Hair follicle dermal papilla cell (primary cell): Measurements from ENCODE around the gene OTOP1. TPM values are rescaled to one million over a fixed set of nuclear protein-coding genes. Genes with fewer than 3 reads are reported as not detected.

ENCODE experiments used
- total RNA-seq: library from RNA; depleted of rRNA; stranded (reverse); fragments of >200 nt; gene quantifications from 2 replicates; pipeline ENCODE4 v1.2.3, GENCODE V29; 2012

Gene OTOP1, protein sequence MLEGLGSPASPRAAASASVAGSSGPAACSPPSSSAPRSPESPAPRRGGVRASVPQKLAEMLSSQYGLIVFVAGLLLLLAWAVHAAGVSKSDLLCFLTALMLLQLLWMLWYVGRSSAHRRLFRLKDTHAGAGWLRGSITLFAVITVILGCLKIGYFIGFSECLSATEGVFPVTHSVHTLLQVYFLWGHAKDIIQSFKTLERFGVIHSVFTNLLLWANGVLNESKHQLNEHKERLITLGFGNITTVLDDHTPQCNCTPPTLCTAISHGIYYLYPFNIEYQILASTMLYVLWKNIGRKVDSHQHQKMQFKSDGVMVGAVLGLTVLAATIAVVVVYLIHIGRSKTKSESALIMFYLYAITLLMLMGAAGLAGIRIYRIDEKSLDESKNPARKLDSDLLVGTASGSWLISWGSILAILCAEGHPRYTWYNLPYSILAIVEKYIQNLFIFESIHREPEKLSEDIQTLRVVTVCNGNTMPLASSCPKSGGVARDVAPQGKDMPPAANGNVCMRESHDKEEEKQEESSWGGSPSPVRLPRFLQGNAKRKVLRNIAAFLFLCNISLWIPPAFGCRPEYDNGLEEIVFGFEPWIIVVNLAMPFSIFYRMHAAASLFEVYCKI
- not detected in 2 replicates for total RNA-seq

DNA sequence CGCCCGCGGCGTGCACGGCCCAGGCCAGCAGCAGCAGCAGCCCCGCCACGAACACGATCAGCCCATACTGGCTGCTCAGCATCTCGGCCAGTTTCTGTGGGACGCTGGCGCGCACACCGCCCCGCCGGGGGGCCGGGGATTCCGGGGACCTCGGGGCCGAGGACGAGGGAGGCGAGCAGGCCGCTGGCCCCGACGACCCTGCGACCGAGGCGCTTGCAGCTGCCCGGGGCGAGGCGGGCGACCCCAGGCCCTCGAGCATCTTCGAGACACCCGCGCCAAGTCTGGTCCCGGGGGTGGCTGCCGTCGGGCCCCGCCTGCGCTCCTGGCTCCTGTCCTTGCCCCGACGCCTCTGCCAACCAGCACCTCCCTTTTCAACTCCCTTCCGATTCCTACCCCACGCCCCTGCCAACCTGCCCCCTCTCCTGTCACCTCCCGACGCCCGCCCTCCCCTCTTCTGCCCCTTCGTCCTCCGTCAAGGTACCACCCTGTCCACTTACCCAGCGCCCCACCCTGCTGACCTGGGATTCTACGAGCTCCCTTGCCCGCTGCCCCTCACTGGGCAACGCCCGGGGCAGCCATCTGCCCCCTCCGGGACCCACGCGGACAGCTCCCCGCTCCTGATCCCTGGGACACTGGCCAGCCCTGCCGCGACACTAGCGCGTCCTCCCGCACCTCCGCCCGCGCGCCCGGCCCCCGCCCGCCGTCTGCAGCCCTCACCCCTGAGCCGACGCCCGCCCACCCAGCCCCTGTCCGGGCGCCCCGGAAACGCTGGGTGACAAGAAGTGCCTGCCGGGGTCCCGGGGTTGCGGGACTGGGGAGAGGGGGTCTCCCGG, at the start of gene OTOP1:
Gene OTOP1, minus strand, starts transcription at position 324 of the 833 bp plus-strand sequence. Its CDS starts 65 bp downstream, at position 259.

DNA sequence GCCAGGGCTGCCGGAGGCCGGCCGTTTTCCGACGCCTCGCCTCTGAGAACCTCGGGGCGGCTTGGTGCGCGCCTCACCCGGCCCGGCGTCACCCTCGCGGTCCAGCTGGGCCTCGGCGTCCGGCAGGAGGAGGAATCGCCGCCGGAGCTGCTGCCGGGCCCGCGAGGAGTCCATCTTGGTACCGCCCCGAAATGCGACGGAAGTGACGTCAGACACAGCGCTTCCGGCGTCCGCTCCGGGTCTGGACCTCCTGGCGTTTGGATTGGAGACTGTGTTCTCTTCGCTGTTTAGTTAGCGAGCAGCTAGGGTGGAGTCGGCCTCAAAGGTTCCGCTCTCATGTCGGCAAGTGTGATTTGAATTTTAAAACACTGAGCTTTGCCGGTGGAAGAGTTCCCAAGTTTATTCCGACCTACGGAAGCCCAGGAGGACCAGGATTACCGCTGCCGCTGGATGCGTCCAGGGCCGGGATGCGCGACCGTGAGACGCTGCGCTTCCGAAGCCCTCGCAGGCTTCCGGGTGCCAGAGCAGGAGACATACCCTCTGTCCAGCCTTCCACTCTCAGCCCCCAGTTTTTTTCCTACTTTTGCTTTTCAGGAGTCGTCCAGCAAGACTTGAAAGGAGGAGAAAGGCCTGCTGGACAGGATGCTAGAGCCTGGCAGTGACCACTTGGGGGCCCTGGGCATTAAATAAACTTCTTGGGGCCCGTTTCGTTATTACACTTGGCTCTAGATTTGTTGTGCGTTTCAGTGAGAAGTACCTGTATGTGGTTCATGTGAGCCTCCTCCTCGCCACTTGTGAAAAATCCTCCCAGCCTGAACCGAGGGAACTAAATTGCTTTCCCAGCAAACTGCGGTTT, 21.5 kb upstream of the OTOP1 start, which contains the start of gene TMEM128:
Gene TMEM128, minus strand, starts transcription at position 195 of the 856 bp plus-strand sequence. Its CDS starts 21 bp downstream, at position 174.

Other genes with a start within 250 kb of the OTOP1 start
- gene TMEM128, start 21.3 kb upstream of the OTOP1 start, total RNA-seq, result 18.0 and 23.7 TPM in 2 replicates
- gene LYAR, start 63.2 kb upstream of the OTOP1 start, total RNA-seq, result 5.0 and 5.7 TPM in 2 replicates
- 4.9 and 5.4 TPM in 2 replicates for gene ZBTB49, start 63.3 kb upstream of the OTOP1 start, total RNA-seq
- 0.16 and 0.73 TPM in 2 replicates for gene NSG1, start 160.2 kb upstream of the OTOP1 start, total RNA-seq